HG03060 (cell line): Measurements from ENCODE around the gene DMPK.

ENCODE experiments used
- ATAC-seq: cut with Tn5 transposase; IDR thresholded peaks from one replicate; pipeline ENCODE4 v1.9.1; 2021; ENCODE audit warnings: low read depth, moderate number of reproducible peaks; ENCODE audit not compliant: unreplicated experiment

DMPK gene

DNA sequence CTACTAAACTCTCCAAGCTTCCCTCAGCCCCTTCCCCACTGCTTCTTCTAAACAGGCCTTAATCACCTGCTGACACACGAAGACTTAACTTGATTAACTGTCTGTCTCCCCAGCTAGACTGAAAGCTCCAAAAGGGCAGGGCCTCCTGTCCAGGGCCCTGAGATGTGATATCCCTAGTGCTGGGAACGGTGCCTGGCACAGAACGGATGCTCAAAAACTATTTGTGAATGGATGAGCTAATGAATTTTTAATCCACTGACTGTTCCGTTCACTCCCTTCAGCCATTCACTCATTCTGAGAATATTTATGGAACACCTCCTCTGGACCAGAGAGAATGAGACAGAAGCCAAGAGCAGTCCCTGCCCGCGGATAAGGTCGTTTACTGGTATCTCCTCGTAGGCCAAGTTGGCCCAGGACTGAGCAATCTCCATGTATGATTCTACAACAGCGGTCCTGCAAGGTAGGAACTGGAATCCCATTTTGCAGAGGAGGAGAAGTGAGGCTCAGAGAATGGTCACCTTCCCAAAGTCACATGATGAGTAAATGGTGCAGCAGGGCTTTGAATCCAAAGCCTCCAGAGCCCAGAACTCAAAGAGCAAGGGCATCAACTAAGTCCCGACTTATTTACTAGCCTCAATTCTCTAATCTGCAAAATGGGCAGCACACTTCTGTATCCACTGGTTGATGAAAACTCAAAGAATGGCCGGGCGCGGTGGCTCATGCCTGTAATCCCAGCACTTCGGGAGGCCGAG lies 6.9 kb upstream of the DMPK start:
- no peak for ATAC-seq

- no peak for ATAC-seq
Measured at GRCh38 chr19:45786533-45786894, 4.2 kb upstream of the DMPK start.

DNA sequence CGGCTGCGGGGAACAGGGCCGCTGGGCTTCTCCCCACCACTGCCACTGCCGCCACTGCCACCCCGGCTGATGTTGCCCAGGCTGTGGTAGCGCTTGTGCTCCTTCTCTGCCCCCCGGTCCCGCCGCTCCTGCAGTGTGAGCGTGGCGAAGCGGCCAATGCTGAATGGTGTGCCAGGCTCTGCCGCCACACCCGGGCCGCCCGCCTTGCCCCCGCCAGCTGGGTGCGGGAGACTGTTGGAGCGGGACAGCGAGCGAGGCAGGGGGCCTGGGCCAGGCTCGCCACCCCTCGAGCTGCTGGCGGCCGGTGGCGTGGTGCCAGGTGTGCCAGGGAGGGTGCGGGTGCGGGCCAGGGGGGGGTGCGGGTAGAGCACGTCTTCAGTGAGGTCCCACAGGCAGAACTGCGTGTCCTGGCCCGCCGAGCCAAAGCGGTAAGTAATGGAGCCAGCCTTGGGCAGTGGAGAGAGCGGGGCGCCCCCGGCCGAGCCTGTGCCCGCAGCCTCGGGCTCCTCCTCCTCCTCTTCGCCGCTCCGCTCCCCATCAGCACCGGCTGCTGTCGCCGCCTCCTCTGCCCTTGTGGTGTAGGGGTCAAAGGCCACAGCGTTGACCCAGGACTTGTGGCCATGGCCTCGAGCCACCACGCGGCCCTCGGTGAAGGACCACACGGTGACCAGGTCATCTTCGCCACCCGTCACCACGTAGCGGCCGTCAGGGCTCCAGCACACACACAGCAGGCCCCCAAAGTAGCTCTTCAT lies 3.7 kb upstream of the DMPK start:
- ATAC-seq, result no peak

GRCh38 chr19:45785097-45785496 lies 2.8 kb upstream of the DMPK start:
- no peak for ATAC-seq

GRCh38 chr19:45784096-45784495 lies 1.8 kb upstream of the DMPK start:
- no peak for ATAC-seq

GRCh38 chr19:45782820-45783785 lies 813 bp upstream of the DMPK start:
- no peak for ATAC-seq

DNA sequence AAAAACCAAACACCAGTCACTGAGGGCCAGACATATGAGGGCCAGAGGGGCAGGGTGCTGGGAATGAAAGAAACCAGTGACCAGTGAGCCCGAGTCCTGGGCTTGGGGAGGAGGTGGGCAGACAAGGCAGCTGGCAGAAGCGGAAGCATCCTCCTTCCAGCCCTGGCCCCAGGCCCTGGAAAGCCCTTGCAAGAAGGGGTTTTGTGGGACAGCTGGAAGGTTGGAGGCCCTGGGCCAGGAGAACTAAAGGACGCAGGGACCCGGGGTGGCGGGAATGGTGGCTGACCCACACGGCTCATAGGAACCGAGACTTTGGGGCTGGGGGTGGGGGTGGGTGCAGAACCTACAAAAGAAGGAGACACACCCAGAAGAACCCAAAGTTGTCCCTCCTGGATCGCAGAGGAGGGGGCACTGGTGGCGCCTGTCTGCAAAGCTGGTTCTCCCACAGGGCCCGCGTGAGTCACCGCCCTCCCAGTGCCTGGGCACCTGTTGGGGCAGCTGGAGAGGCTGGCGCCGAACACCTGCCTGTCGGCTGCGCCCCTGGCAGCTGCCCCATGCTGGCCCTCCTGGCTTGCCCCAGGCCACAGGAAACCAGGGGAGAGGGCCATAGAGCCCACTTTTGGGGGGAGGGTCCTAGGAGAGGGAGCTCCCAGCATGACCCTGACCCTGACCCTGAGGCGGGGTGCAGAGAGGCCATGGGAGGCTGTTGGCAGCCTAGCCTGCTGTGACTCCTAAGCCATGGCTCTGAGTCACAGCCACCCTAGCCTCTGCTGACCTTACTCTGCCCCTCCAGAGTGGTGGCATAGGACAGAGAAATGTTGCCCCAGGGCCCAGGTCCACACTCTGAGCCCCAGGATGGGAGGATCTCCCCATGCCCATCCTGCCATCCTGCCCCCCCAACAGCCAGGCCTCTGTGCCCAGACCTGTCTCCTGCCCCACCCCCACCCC lies 802 bp downstream of the DMPK start:
- ATAC-seq, result no peak

DNA sequence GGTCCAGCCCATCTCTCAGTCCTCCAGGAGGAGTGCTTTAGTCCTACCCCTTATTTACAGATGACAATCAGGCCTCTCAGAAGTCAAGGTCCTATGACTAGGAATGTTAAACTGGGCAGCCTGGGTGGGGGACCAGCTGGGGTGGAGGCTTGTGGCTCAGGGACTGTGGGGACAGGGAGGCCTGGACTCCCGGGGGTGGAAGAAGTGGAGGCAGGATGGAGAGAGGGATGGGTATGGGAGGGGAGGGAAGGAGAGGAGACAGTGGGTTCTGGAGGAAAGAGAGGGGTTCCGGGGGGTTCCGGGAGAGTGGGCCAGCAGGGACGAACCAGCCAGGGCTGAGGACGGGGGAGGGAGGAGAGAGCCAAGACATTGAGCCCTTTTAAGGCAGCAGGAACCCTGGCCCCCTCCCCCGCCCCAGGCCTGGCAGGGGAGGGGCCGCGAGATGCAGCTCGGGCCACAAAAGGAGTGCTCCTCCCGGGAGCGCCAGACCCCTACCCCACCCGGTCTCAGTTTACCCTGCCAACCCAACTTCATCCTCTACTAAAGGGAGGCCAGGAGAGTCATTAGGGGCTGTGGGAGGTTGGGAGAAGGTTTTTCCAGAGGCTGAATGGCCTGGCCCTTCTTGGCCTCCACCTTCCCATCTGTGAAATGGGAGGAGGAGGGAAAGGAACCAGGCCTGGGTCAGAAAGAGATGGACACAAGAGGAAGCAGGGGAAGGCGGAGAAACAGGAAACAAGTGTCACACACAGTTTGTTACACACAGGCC lies 1.7 kb downstream of the DMPK start:
- no peak for ATAC-seq

DNA sequence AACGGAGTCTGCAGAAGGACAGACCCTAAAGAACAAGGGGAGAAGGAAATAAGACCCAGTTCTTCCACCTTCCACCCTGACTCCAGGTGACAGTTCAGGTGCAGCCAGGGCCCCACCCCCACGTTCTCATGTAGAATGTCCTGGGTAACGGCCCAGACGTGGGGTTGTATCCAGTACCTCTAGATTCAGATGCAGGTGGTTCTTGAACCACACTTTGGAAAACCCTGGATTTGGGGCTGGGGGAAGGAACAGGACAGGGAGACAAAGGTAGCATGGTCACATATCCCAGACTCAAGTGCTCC lies 2.2 kb downstream of the DMPK start:
- ATAC-seq, result no peak

DNA sequence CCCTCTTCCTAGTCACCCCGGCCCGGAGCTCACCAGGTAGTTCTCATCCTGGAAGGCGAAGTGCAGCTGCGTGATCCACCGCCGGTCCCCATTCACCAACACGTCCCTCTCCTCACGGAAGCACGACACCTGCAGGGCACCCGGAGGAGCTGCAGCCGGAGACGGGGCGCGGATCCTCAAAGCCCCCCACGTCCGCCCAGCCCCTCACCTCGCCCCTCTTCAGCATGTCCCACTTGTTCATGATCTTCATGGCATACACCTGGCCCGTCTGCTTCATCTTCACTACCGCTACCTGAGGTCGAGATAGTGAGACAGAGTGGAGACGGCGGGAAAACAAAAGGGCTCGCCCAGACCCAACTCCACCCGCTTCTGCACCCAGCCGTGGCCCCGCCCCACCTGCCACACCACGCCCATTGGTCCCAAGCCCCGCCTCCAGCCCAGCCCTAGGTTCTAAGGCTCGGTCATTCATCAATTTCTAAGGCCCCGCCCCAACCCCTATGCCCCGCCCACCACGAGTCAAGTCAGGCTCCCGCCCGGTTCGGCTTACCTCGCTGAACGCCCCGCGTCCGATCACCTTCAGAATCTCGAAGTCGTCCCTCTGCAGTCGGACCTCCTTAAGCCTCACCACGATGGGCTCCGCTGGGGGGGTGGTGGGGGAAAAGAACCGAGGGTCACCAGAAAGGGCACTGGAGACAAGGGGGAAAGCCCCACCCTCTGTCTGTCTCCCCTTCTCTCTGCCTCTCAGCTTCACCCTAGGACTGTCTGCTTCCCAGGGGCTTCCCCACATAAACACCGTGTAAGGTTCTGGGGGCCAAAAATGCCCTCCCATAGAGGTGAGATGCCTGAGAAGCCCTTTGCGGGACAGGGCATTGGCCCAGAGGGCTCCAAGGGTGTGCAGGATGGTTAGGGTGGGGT lies 2.8 kb downstream of the DMPK start:
- no peak for ATAC-seq

DNA sequence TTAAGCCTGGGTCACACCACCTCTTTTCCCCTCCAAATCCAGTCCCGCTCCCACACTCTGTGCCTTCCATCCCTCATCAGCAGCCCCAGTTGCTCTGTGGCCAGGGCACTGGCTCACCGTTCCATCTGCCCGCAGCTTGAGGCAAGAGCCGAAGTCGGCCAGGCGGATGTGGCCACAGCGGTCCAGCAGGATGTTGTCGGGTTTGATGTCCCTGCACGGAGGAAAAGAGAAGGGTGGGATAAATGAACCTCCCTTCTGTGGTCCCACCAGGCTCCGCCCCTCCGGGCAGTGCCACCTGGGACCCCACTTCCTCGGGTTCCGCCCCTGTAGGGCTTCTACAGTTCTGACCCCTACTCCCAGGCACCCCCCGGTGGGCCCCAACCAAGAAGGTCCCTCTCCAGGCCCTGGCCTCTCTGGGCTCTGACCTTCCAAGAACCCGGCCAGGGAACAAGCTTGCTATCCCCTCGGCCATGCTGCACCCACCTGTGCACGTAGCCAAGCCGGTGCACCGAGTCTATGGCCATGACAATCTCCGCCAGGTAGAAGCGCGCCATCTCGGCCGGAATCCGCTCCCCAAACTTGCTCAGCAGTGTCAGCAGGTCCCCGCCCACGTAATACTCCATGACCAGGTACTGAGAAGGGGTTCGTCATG lies 4.2 kb downstream of the DMPK start:
- ATAC-seq, result no peak

- ATAC-seq, result no peak
Measured at GRCh38 chr19:45777395-45777961, 4.8 kb downstream of the DMPK start.

DNA sequence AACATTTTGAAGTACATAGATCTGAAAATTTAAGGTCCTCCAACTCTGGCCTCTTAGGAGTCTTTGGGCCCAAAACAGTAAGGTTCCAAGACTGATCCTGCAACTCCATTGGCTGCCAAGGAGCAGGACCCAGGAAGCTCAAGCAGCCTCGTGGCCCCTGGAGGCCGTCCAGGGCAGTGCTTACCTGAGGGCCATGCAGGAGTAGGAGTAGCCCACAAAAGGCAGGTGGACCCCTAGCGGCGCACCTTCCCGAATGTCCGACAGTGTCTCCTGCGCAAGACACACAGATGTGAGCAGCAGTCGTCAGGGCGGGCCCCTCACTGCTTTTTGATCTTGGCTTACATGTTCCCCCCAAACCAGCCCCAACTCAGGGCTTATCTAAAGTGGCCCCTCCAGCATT lies 7.5 kb downstream of the DMPK start:
- ATAC-seq, result no peak

DNA sequence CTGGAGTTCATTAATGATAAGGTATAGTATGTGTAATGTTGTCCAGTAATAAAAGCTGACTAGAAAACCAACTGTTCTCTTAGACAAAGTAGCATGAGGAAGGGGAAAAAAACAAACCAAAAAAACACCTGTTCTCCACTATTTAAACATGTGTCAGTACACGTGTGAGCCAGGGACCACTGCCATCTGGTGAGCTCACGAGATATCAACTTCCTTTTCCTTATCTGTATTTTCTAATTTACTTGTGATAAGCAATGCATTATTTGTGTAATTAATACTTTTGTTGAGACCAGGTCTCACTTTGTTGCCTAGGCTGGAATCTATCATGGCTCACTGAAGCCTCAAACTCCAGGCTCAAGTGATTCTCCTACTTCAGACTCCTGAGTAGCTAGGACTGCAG lies 8.9 kb downstream of the DMPK start:
- no peak for ATAC-seq

GRCh38 chr19:45772912-45773311 lies 9.4 kb downstream of the DMPK start:
- ATAC-seq, result no peak

DNA sequence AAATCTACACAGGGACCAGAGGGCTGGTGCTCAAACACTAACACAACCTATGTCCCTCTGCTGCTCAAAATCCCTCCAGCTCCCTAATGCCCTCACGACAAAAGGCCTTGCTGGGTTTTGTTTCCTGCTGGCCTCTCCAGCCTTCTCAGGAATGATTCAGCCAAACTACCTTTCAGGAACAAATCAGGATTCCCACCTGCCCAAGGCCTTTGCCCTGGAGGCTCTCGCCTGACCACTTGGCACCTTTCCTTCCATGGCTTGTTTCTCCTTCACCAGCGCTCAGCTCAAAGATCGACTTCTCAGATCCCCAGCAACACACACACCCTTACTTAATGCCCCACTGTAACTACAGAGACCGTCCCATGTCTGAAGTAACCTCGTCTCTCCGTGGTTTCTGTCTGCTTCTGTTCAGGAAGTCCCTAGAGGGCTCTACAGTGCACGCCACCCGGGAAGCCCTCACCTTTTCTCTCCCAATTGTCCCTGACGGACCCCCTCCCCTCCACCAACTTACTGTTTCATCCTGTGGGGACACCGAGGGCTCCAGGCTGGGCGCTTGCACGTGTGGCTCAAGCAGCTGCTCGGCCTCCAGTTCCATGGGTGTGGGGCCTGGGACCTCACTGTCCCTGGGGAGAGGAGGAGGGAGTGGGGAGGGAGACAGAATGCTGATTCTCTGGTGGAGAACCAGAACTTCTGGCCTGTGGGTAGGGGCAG lies 10.0 kb downstream of the DMPK start:
- no peak for ATAC-seq

GRCh38 chr19:45771311-45771933 lies 10.9 kb downstream of the DMPK start:
- no peak for ATAC-seq
